H1 (cell line): ENCODE results near the gene NEK3.

Source experiments
- ATF2 ChIP-seq: IDR thresholded peaks from 2 replicates; pipeline ENCODE4 v1.6.1; 2012; ENCODE audit warnings: low read length, inconsistent platforms
- CTCF ChIP-seq, 3 experiments: IDR thresholded peaks; 1 replicate in 2 of 3; 2 replicates in 1 of 3; pipeline versions ENCODE4 v1.5.1 to v1.6.1; 2011; ENCODE audit warnings: low read length in 3 of 3, mild to moderate bottlenecking in 3 of 3, inconsistent platforms in 2 of 3, low read depth in 1 of 3, moderate library complexity in 1 of 3; ENCODE audit not compliant: insufficient read depth in 1 of 3; ENCODE audit errors: control extremely low read depth in 1 of 3
- MAX ChIP-seq: IDR thresholded peaks from 2 replicates; pipeline ENCODE4 v1.6.1; 2012; ENCODE audit warnings: inconsistent platforms
- PHF8 ChIP-seq: fragments of 200-600 bp; sonication (generic); conservative IDR thresholded peaks from 2 replicates; pipeline ENCODE4 v1.7.1; 2012; ENCODE audit warnings: low read depth, mild to moderate bottlenecking, inconsistent platforms, low read length, moderate library complexity
- POLR2A ChIP-seq, 2 experiments: IDR thresholded peaks; 1 replicate in 1 of 2; 2 replicates in 1 of 2; pipeline ENCODE4 v1.6.1; 2011; ENCODE audit warnings: low read depth in 2 of 2, low read length in 2 of 2, mild to moderate bottlenecking in 2 of 2; ENCODE audit errors: control extremely low read depth in 1 of 2
- SIX5 ChIP-seq: IDR thresholded peaks from 2 replicates; pipeline ENCODE4 v1.6.1; 2011; ENCODE audit warnings: mild to moderate bottlenecking, low read depth, low read length
- SP1 ChIP-seq: IDR thresholded peaks from 2 replicates; pipeline ENCODE4 v1.6.1; 2011; ENCODE audit warnings: low read depth, low read length

- TF ChIP-seq POLR2A (IDR thresholded peaks at IDR 0.05; ENCODE audit: control extremely low read depth in 1 of 2, low read depth in 2 of 2, low read length in 2 of 2) (no peak), CTCF (IDR thresholded peaks at IDR 0.05; ENCODE audit: control extremely low read depth in 1 of 3, insufficient read depth in 1 of 3, low read depth in 1 of 3, low read length in 3 of 3) (no peak), SP1 (no peak), MAX (no peak), SIX5 (no peak), ATF2 (no peak), PHF8 (no peak)
Measured at GRCh38 chr13:52155177-52155576, 4.2 kb downstream of the NEK3 start.
